Hepatocyte (in vitro differentiated cells): ENCODE measurements around the gene GPRC6A. TPM values are rescaled to one million over a fixed set of nuclear protein-coding genes. Genes with fewer than 3 reads are reported as not detected.

Experiments used
- DNase-seq: peaks from one replicate; pipeline ENCODE4 v3.0.0-alpha.2; 2016; ENCODE audit warnings: low spot score
- H2AFZ ChIP-seq: fragments of 200-600 bp; sonication (generic); 2 replicates; pipeline ENCODE4 v1.6.0; 2016; ENCODE audit warnings: antibody characterized with exemption, mild to moderate bottlenecking
- H3K27ac ChIP-seq: fragments of 200-600 bp; sonication (generic); 2 replicates; pipeline ENCODE4 v1.5.1; 2016; ENCODE audit warnings: mild to moderate bottlenecking
- H3K27me3 ChIP-seq: fragments of 200-600 bp; sonication (generic); 2 replicates; pipeline ENCODE4 v1.6.1; 2016
- H3K36me3 ChIP-seq: fragments of 200-600 bp; sonication (generic); replicated peaks from 2 replicates; pipeline ENCODE4 v1.5.1; 2016; ENCODE audit warnings: low read depth; ENCODE audit not compliant: insufficient read depth
- H3K4me1 ChIP-seq: fragments of 200-600 bp; sonication (generic); 2 replicates; pipeline ENCODE4 v1.5.1; 2016; ENCODE audit warnings: mild to moderate bottlenecking, moderate library complexity; ENCODE audit not compliant: insufficient read depth
- H3K4me2 ChIP-seq: fragments of 200-600 bp; sonication (generic); 2 replicates; pipeline ENCODE4 v1.6.0; 2016
- H3K4me3 ChIP-seq: fragments of 200-600 bp; sonication (generic); 2 replicates; pipeline ENCODE4 v1.5.1; 2016; ENCODE audit warnings: mild to moderate bottlenecking
- H3K79me2 ChIP-seq: fragments of 200-600 bp; sonication (generic); 2 replicates; pipeline ENCODE4 v1.6.0; 2017; ENCODE audit warnings: mild to moderate bottlenecking
- H3K9me2 ChIP-seq: fragments of 200-600 bp; sonication (generic); replicated peaks from 2 replicates; pipeline ENCODE4 v1.6.0; 2017; ENCODE audit warnings: mild to moderate bottlenecking; ENCODE audit not compliant: insufficient read depth
- H3K9me3 ChIP-seq: fragments of 200-600 bp; sonication (generic); 2 replicates; pipeline ENCODE4 v1.5.1; 2016; ENCODE audit warnings: low read depth, mild to moderate bottlenecking
- H4K20me1 ChIP-seq: fragments of 200-600 bp; sonication (generic); 2 replicates; pipeline ENCODE4 v1.6.0; 2016; ENCODE audit warnings: mild to moderate bottlenecking; ENCODE audit not compliant: insufficient read depth, poor library complexity, severe bottlenecking
- CTCF ChIP-seq: fragments of 200-600 bp; sonication (generic); IDR thresholded peaks from 2 replicates; pipeline ENCODE4 v1.5.1; 2016; ENCODE audit warnings: antibody characterized with exemption, mild to moderate bottlenecking; ENCODE audit not compliant: poor library complexity
- EZH2 ChIP-seq: fragments of 200-600 bp; sonication (generic); IDR thresholded peaks from 2 replicates; pipeline ENCODE4 v1.6.1; 2016; ENCODE audit warnings: antibody characterized with exemption, mild to moderate bottlenecking, borderline replicate concordance
- EZH2phosphoT487 ChIP-seq: fragments of 200-600 bp; sonication (generic); IDR thresholded peaks from one replicate; pipeline ENCODE4 v1.6.1; 2018; ENCODE audit warnings: antibody characterized with exemption, mild to moderate bottlenecking, low read depth, moderate library complexity; ENCODE audit not compliant: unreplicated experiment, severe bottlenecking
- WGBS: methylation state at CpG from one replicate; pipeline ENCODE4 v1.1.6; 2016; ENCODE audit warnings: low lambda C conversion rate; ENCODE audit errors: missing lambda C conversion rate; 5-methylcytosine and 5-hydroxymethylcytosine counted together
- polyA plus RNA-seq: library from polyadenylated mRNA; unstranded; fragments of >200 nt; fragmentation: Nextera tagmentation; extraction: Ambion mirVana; gene quantifications from 2 replicates; pipeline ENCODE4 v1.2.1, GENCODE V29; 2016
- total RNA-seq: library from RNA; depleted of rRNA; stranded (reverse); fragments of >200 nt; gene quantifications from 2 replicates; pipeline ENCODE4 v1.2.3, GENCODE V29; 2014

GPRC6A gene
- total and polyA plus RNA-seq, 2 experiments from 2014 or later, result 0.80 to 2.8 TPM

GRCh38 chr6:116745176-116745575, 83.7 kb downstream of the GPRC6A start:
- H3K4me1 ChIP-seq, result no peaks in the 10 kb centered on the region
- H3K79me2 ChIP-seq, result no peaks in the 10 kb centered on the region
- no peak for DNase-seq
- no peak overlapping the region for H3K27ac ChIP-seq
- TF ChIP-seq EZH2 (no peak), EZH2phosphoT487 (no peak), CTCF (no peak)
- no peaks in the 10 kb centered on the region for H4K20me1 ChIP-seq
- H3K36me3 ChIP-seq, result no peaks in the 10 kb centered on the region
- H3K27me3 ChIP-seq, result no peaks in the 10 kb centered on the region
- WGBS, result 66% methylated on average over 5 of the region's 5 CpGs
- H3K9me3 ChIP-seq, result no peaks in the 10 kb centered on the region
- no peak overlapping the region for H2AFZ ChIP-seq
- H3K4me2 ChIP-seq, result no peak overlapping the region
- no peaks in the 10 kb centered on the region for H3K9me2 ChIP-seq
- H3K4me3 ChIP-seq, result no peak overlapping the region

Other genes starting within 250 kb of the GPRC6A start
- 0.12 and 0.83 TPM in 2 replicates for gene RSPH4A, start 212.6 kb downstream of the GPRC6A start, total RNA-seq
- 0.43 and 0.46 TPM in 2 replicates for gene RSPH4A, start 212.6 kb downstream of the GPRC6A start, polyA plus RNA-seq
- gene ZUP1, start 160.3 kb downstream of the GPRC6A start, total RNA-seq, result 17.0 and 20.4 TPM in 2 replicates
- gene ZUP1, start 160.3 kb downstream of the GPRC6A start, polyA plus RNA-seq, result 6.3 and 10.1 TPM in 2 replicates
- 14.8 and 20.5 TPM in 2 replicates for gene KPNA5, start 147.9 kb downstream of the GPRC6A start, total RNA-seq
- gene KPNA5, start 147.9 kb downstream of the GPRC6A start, polyA plus RNA-seq, result 5.4 and 6.7 TPM in 2 replicates
- gene FAM162B, start 63.4 kb downstream of the GPRC6A start, total RNA-seq, result 4.5 and 8.0 TPM in 2 replicates
- gene FAM162B, start 63.4 kb downstream of the GPRC6A start, polyA plus RNA-seq, result 3.2 and 4.9 TPM in 2 replicates
- gene RFX6, start 48.2 kb upstream of the GPRC6A start, total RNA-seq, result 5.1 and 6.8 TPM in 2 replicates
- 3.7 and 4.1 TPM in 2 replicates for gene RFX6, start 48.2 kb upstream of the GPRC6A start, polyA plus RNA-seq